ENCODE results near the gene U2AF1. TPM values are rescaled to one million over a fixed set of nuclear protein-coding genes. Genes with fewer than 3 reads are reported as not detected.
"Not testable (repeated sequence)": the region's sequence is repeated elsewhere in the genome, so short reads cannot be mapped to it uniquely, and the experiment has no call there.

The U2AF1 gene
- total and polyA plus RNA-seq, 2 of the 8 experiments (the other 6 are each of a cell fraction or from before 2014, with no cell fraction given): 60.0 to 74.6 TPM

DNA sequence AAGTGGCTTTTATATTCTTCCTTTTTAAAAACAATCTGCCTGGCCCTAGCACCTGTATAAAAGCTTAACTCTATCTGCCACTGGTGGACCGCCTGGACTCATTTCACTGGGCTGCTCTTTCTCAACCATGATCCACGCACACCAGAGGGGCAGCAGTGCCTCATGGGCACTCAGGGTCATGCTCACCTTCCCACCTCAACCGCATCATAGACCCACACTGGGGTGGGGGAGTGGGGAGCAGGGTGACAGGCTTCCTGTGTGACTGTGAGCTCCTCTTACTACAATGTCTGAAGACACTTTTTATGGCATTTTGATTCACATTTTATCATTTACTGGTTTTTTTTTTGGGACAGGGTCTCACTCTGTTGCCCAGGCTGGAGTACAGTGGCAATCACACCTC, 16.4 kb downstream of the U2AF1 start:
- H3K4me1 ChIP-seq (replicated peaks in 1 of 4; ENCODE audit: control insufficient read depth in 3 of 4, insufficient read depth in 4 of 4, low read length in 3 of 4); H3K56ac ChIP-seq (replicated peaks; ENCODE audit: insufficient read length, low read depth, low read length); H2BK120ac ChIP-seq (replicated peaks; ENCODE audit: low read depth, low read length); H3K27me3 ChIP-seq (replicated peaks in 1 of 4; ENCODE audit: control insufficient read depth in 3 of 4, extremely low read depth in 1 of 4, insufficient read depth in 3 of 4, low read length in 3 of 4); H2AFZ ChIP-seq (ENCODE audit: low read length); H4K5ac ChIP-seq (ENCODE audit: insufficient read length, low read depth, low read length); H3K36me3 ChIP-seq (ENCODE audit: control insufficient read depth in 2 of 4, insufficient read depth in 4 of 4, low read length in 3 of 4); H2AK5ac ChIP-seq (ENCODE audit: low read depth, low read length); CTCF ChIA-PET (ENCODE audit: partially characterized antibody); H4K91ac ChIP-seq (replicated peaks; ENCODE audit: insufficient read length, low read length); H3K9me3 ChIP-seq (ENCODE audit: insufficient read depth in 2 of 2, low read depth in 1 of 2, low read length in 1 of 2); H3K4ac ChIP-seq (replicated peaks; ENCODE audit: insufficient read length, low read depth, low read length); H3K4me2 ChIP-seq (ENCODE audit: insufficient read depth in 1 of 2, low read depth in 2 of 2, low read length in 2 of 2); FAIRE-seq; H2BK15ac ChIP-seq (ENCODE audit: low read length); H3K23me2 ChIP-seq (ENCODE audit: low read depth, low read length); H3K4me3 ChIP-seq (ENCODE audit: extremely low read depth in 1 of 4, insufficient read depth in 2 of 4, low read depth in 3 of 4, low read length in 4 of 4); H3K27ac ChIP-seq (ENCODE audit: low read depth, low read length); H4K20me1 ChIP-seq (replicated peaks in 1 of 2; ENCODE audit: control insufficient read depth in 1 of 2, insufficient read depth in 2 of 2, low read length in 2 of 2); H3K9ac ChIP-seq (replicated peaks in 1 of 4; ENCODE audit: extremely low read depth in 1 of 4, low read depth in 3 of 4, low read length in 3 of 4); H2BK20ac ChIP-seq (ENCODE audit: low read length); H2BK12ac ChIP-seq (ENCODE audit: low read depth, low read length); H3K79me1 ChIP-seq (ENCODE audit: low read depth, low read length); H3K79me2 ChIP-seq (ENCODE audit: control insufficient read depth in 1 of 2, insufficient read depth in 2 of 2, low read length in 2 of 2); H3K23ac ChIP-seq (ENCODE audit: insufficient read length); H3K14ac ChIP-seq (ENCODE audit: insufficient read length); H3K18ac ChIP-seq (ENCODE audit: extremely low read depth, low read length); H2BK5ac ChIP-seq (ENCODE audit: low read depth, low read length); DNase-seq (ENCODE audit: low read depth in 1 of 2, low spot score in 2 of 2); H4K8ac ChIP-seq (ENCODE audit: extremely low read depth, insufficient read depth, low read length); POLR2A ChIA-PET (ENCODE audit: partially characterized antibody): not testable (repeated sequence)
- WGBS, 2 experiments (ENCODE audit: extremely low coverage in 1 of 2, insufficient coverage in 1 of 2, insufficient read length in 1 of 2, insufficient replicate concordance in 2 of 2, low coverage in 1 of 2, low lambda C conversion rate in 2 of 2, missing lambda C conversion rate in 1 of 2): no CpG with 5 or more reads among the region's 3 CpGs

DNA sequence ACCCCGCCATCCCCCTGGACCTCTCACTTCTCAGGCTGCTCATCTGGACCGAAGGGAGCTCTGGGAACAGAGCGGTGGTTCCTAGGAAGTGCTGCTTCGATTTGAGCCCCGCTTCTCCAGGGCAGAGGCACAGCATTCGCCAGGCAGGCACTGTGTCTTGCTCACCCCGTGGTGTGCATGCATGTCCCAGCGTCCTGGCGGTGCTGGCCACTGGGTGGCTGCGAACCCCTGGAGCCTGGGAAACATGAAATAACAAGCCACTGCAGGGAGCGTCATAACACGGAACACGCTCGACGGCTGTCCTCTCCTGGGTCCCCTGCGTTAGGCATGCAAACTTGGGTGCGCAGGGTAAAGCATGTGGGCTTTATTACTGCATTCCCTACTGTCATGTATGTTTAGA, 17.9 kb downstream of the U2AF1 start:
- H2BK120ac ChIP-seq (replicated peaks; ENCODE audit: low read depth, low read length); H3K9me3 ChIP-seq (ENCODE audit: insufficient read depth in 2 of 2, low read depth in 1 of 2, low read length in 1 of 2); H2BK15ac ChIP-seq (ENCODE audit: low read length); H3K18ac ChIP-seq (ENCODE audit: extremely low read depth, low read length); H3K56ac ChIP-seq (replicated peaks; ENCODE audit: insufficient read length, low read depth, low read length); H3K27ac ChIP-seq (ENCODE audit: low read depth, low read length); H3K79me2 ChIP-seq (ENCODE audit: control insufficient read depth in 1 of 2, insufficient read depth in 2 of 2, low read length in 2 of 2); H2BK20ac ChIP-seq (ENCODE audit: low read length); H3K4me1 ChIP-seq (replicated peaks in 1 of 4; ENCODE audit: control insufficient read depth in 3 of 4, insufficient read depth in 4 of 4, low read length in 3 of 4); POLR2A ChIA-PET (ENCODE audit: partially characterized antibody); H2AK5ac ChIP-seq (ENCODE audit: low read depth, low read length); H3K14ac ChIP-seq (ENCODE audit: insufficient read length); H4K20me1 ChIP-seq (replicated peaks in 1 of 2; ENCODE audit: control insufficient read depth in 1 of 2, insufficient read depth in 2 of 2, low read length in 2 of 2); H3K36me3 ChIP-seq (ENCODE audit: control insufficient read depth in 2 of 4, insufficient read depth in 4 of 4, low read length in 3 of 4); DNase-seq (ENCODE audit: low read depth in 1 of 2, low spot score in 2 of 2); H3K4me3 ChIP-seq (ENCODE audit: extremely low read depth in 1 of 4, insufficient read depth in 2 of 4, low read depth in 3 of 4, low read length in 4 of 4); H2AFZ ChIP-seq (ENCODE audit: low read length); H3K4ac ChIP-seq (replicated peaks; ENCODE audit: insufficient read length, low read depth, low read length); H2BK12ac ChIP-seq (ENCODE audit: low read depth, low read length); H3K9ac ChIP-seq (replicated peaks in 1 of 4; ENCODE audit: extremely low read depth in 1 of 4, low read depth in 3 of 4, low read length in 3 of 4); FAIRE-seq; H3K23ac ChIP-seq (ENCODE audit: insufficient read length); H3K23me2 ChIP-seq (ENCODE audit: low read depth, low read length); H3K27me3 ChIP-seq (replicated peaks in 1 of 4; ENCODE audit: control insufficient read depth in 3 of 4, extremely low read depth in 1 of 4, insufficient read depth in 3 of 4, low read length in 3 of 4); H3K4me2 ChIP-seq (ENCODE audit: insufficient read depth in 1 of 2, low read depth in 2 of 2, low read length in 2 of 2); H3K79me1 ChIP-seq (ENCODE audit: low read depth, low read length); H4K91ac ChIP-seq (replicated peaks; ENCODE audit: insufficient read length, low read length); CTCF ChIA-PET (ENCODE audit: partially characterized antibody); H4K5ac ChIP-seq (ENCODE audit: insufficient read length, low read depth, low read length); H4K8ac ChIP-seq (ENCODE audit: extremely low read depth, insufficient read depth, low read length); H2BK5ac ChIP-seq (ENCODE audit: low read depth, low read length): not testable (repeated sequence)
- WGBS, 2 experiments (ENCODE audit: extremely low coverage in 1 of 2, insufficient coverage in 1 of 2, insufficient read length in 1 of 2, insufficient replicate concordance in 2 of 2, low coverage in 1 of 2, low lambda C conversion rate in 2 of 2, missing lambda C conversion rate in 1 of 2): no CpG with 5 or more reads among the region's 17 CpGs
